ENCODE measurements around the gene SLC12A4. TPM values are rescaled to one million over a fixed set of nuclear protein-coding genes. Genes with fewer than 3 reads are reported as not detected.

SLC12A4 gene
- total and polyA plus RNA-seq, 2 experiments from 2014 or later: 19.9 to 53.0 TPM

- Histone ChIP-seq H3K9me2 (ENCODE audit: insufficient read depth) (no peaks in the 10 kb centered on the region), H3K36me3 (ENCODE audit: insufficient read depth) (no peaks in the 10 kb centered on the region), H3K27me3 (ENCODE audit: insufficient read depth) (no peaks in the 10 kb centered on the region), H3K4me2 (no peak overlapping the region), H2AFZ (no peak overlapping the region), H4K20me1 (replicated peaks; ENCODE audit: insufficient read depth) (no peaks in the 10 kb centered on the region; the same call in 1 of the 2 replicates), H3K79me2 (replicated peaks; ENCODE audit: insufficient read depth) (no peaks in the 10 kb centered on the region), H3K27ac (ENCODE audit: low read depth) (no peak overlapping the region), H3K4me1 (ENCODE audit: insufficient read depth) (peaks cover 6% of the 10 kb centered on the region; the same call in 1 of the 2 replicates), H3F3A (replicated peaks; ENCODE audit: low read depth) (0 out of 2 replicates have a peak, but pooled peaks cover 6% of the 10 kb centered on the region), H3K4me3 (no peak overlapping the region)
- Mint-ChIP-seq H3K27me3 (ENCODE audit: insufficient read depth, low read depth, poor library complexity) (peaks cover 12% of the 10 kb centered on the region), H3K27ac (no peak overlapping the region), H3K4me3 (no peak overlapping the region), H3K4me1 (peaks cover 19% of the 10 kb centered on the region), H3K36me3 (ENCODE audit: low read depth) (no peaks in the 10 kb centered on the region), H3K9me3 (no peaks in the 10 kb centered on the region)
- TF ChIP-seq STAT1 (IDR thresholded peaks at IDR 0.05; ENCODE audit: unreplicated experiment) (no peak), EZH2 (IDR thresholded peaks at IDR 0.05; ENCODE audit: low read depth, unreplicated experiment) (no peak), JUNB (IDR thresholded peaks at IDR 0.05; ENCODE audit: unreplicated experiment) (no peak), ETS1 (IDR thresholded peaks at IDR 0.05) (no peak), POLR2AphosphoS5 (IDR thresholded peaks at IDR 0.05; ENCODE audit: low read depth) (no peak), EZH2phosphoT487 (IDR thresholded peaks at IDR 0.05; ENCODE audit: unreplicated experiment) (no peak), NANOG (IDR thresholded peaks at IDR 0.05; ENCODE audit: borderline replicate concordance) (no peak), ZNF331 (CRISPR knock-in tag; IDR thresholded peaks at IDR 0.05; ENCODE audit: low read depth) (no peak), ZNF462 (CRISPR knock-in tag; IDR thresholded peaks at IDR 0.05) (no peak), CTCF (conservative IDR thresholded peaks at IDR 0.05; ENCODE audit: low read depth in 2 of 2) (no peak), ZNF114 (CRISPR knock-in tag; IDR thresholded peaks at IDR 0.05) (no peak), CREB1 (CRISPR knock-in tag; IDR thresholded peaks at IDR 0.05; ENCODE audit: low read depth) (no peak)
- TF ChIP-seq, protein P1, sequence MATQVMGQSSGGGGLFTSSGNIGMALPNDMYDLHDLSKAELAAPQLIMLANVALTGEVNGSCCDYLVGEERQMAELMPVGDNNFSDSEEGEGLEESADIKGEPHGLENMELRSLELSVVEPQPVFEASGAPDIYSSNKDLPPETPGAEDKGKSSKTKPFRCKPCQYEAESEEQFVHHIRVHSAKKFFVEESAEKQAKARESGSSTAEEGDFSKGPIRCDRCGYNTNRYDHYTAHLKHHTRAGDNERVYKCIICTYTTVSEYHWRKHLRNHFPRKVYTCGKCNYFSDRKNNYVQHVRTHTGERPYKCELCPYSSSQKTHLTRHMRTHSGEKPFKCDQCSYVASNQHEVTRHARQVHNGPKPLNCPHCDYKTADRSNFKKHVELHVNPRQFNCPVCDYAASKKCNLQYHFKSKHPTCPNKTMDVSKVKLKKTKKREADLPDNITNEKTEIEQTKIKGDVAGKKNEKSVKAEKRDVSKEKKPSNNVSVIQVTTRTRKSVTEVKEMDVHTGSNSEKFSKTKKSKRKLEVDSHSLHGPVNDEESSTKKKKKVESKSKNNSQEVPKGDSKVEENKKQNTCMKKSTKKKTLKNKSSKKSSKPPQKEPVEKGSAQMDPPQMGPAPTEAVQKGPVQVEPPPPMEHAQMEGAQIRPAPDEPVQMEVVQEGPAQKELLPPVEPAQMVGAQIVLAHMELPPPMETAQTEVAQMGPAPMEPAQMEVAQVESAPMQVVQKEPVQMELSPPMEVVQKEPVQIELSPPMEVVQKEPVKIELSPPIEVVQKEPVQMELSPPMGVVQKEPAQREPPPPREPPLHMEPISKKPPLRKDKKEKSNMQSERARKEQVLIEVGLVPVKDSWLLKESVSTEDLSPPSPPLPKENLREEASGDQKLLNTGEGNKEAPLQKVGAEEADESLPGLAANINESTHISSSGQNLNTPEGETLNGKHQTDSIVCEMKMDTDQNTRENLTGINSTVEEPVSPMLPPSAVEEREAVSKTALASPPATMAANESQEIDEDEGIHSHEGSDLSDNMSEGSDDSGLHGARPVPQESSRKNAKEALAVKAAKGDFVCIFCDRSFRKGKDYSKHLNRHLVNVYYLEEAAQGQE (IDR thresholded peaks at IDR 0.05; ENCODE audit: unreplicated experiment): no peak
- DNase-seq (ENCODE audit: low spot score): no peak
- no peak for ATAC-seq
Observed at GRCh38 chr16:67924140-67924906, 44.1 kb downstream of the SLC12A4 start.
